Endothelial cell of umbilical vein (primary cell): Measurements from ENCODE around the gene EFNA5.

Experiments used
- CTCF ChIP-seq, 2 donors: IDR thresholded peaks; 1 replicate in 1 of 2; 2 replicates in 1 of 2; pipeline ENCODE4 v1.5.1; 2011; ENCODE audit warnings: low read length in 2 of 2, mild to moderate bottlenecking in 2 of 2, moderate library complexity in 2 of 2, control low read depth in 1 of 2, inconsistent platforms in 1 of 2, low read depth in 1 of 2; ENCODE audit not compliant: insufficient read depth in 1 of 2; ENCODE audit errors: extremely low read depth in 1 of 2
- EZH2 ChIP-seq: IDR thresholded peaks from 2 replicates; pipeline ENCODE4 v1.6.1; 2012; ENCODE audit warnings: borderline replicate concordance, low read depth, mild to moderate bottlenecking, moderate library complexity, low read length, inconsistent platforms; ENCODE audit not compliant: severe bottlenecking
- FOS ChIP-seq: IDR thresholded peaks from 2 replicates; pipeline ENCODE4 v1.6.1; 2011; ENCODE audit warnings: mild to moderate bottlenecking, low read length, moderate library complexity, borderline replicate concordance; ENCODE audit not compliant: insufficient read depth
- JUN ChIP-seq: IDR thresholded peaks from 2 replicates; pipeline ENCODE4 v1.6.1; 2011; ENCODE audit warnings: borderline replicate concordance, low read depth; ENCODE audit not compliant: insufficient read length, insufficient read depth
- POLR2A ChIP-seq: IDR thresholded peaks from 2 replicates; pipeline ENCODE4 v1.6.1; 2012; ENCODE audit warnings: low read depth, mild to moderate bottlenecking, control low read depth, low read length
- POLR2AphosphoS5 ChIP-seq: IDR thresholded peaks from 2 replicates; pipeline ENCODE4 v1.6.1; 2012; ENCODE audit warnings: low read depth, mild to moderate bottlenecking, control low read depth, low read length, moderate library complexity; ENCODE audit not compliant: insufficient read depth
- TF ChIP-seq, protein P1 (sequence below): IDR thresholded peaks from 2 replicates; pipeline ENCODE4 v1.6.1; 2011; ENCODE audit not compliant: insufficient read depth, insufficient read length

GRCh38 chr5:107698286-107698685, 27.5 kb upstream of the EFNA5 start:
- TF ChIP-seq CTCF (IDR thresholded peaks at IDR 0.05; ENCODE audit: extremely low read depth in 1 of 2, insufficient read depth in 1 of 2, low read depth in 1 of 2, low read length in 2 of 2) (no peak), JUN (no peak), POLR2A (no peak), EZH2 (no peak), POLR2AphosphoS5 (no peak), FOS (no peak)
- TF ChIP-seq, protein P1, sequence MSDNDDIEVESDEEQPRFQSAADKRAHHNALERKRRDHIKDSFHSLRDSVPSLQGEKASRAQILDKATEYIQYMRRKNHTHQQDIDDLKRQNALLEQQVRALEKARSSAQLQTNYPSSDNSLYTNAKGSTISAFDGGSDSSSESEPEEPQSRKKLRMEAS: no peak
